Liver (tissue), 3 donors: Measurements from ENCODE around the gene CHRNE.
"Not testable (repeated sequence)": the region's sequence is repeated elsewhere in the genome, so short reads cannot be mapped to it uniquely, and the experiment has no call there.

Experiments
- ATF3 ChIP-seq: IDR thresholded peaks from 2 replicates; pipeline ENCODE4 v1.6.1; 2016; ENCODE audit warnings: antibody characterized with exemption
- CTCF ChIP-seq: fragments of 150-350 bp; IDR thresholded peaks from 2 replicates; pipeline ENCODE4 v1.5.1; 2017; ENCODE audit warnings: improper control_type of control experiment, low read depth, low read length; ENCODE audit not compliant: missing input control
- JUND ChIP-seq, 2 donors: IDR thresholded peaks; 2 replicates each; pipeline ENCODE4 v1.6.1; 2016; ENCODE audit warnings: antibody characterized with exemption in 2 of 2
- MAX ChIP-seq: IDR thresholded peaks from 2 replicates; pipeline ENCODE4 v1.6.1; 2016; ENCODE audit warnings: antibody characterized with exemption
- REST ChIP-seq: IDR thresholded peaks from 2 replicates; pipeline ENCODE4 v1.6.1; 2016; ENCODE audit warnings: antibody characterized with exemption, mild to moderate bottlenecking
- SP1 ChIP-seq: IDR thresholded peaks from 2 replicates; pipeline ENCODE4 v1.6.1; 2018; ENCODE audit warnings: antibody characterized with exemption, mild to moderate bottlenecking
- TAF1 ChIP-seq: conservative IDR thresholded peaks from 2 replicates; pipeline ENCODE4 v1.6.1; 2016; ENCODE audit warnings: antibody characterized with exemption, mild to moderate bottlenecking
- donor health status: healthy.
- donor health status: healthy.

GRCh38 chr17:4857347-4857746 is 45.6 kb downstream of the CHRNE start:
- not testable (repeated sequence) for TF ChIP-seq CTCF; REST; TAF1; ATF3; MAX; JUND (IDR thresholded peaks at IDR 0.05); SP1
